ENCODE data around the gene BTAF1. TPM values are rescaled to one million over a fixed set of nuclear protein-coding genes. Genes with fewer than 3 reads are reported as not detected.

Gene BTAF1
- total and polyA plus RNA-seq, 8 donors, result 5.5 to 16.4 (median 12.5) TPM

- intact Hi-C loops (cut with DNase I), result no loop called here
Observed at GRCh38 chr10:92045641-92046106, 122.1 kb downstream of the BTAF1 start.

GRCh38 chr10:92047215-92047614, 123.6 kb downstream of the BTAF1 start:
- FAIRE-seq, result no peak
- no peak for ATAC-seq

More at GRCh38 chr10:92045641-92046106, 122.1 kb downstream of the BTAF1 start:
- FAIRE-seq (no peak), ATAC-seq (peak in 1 of 4 donors; percentile 30), DNase-seq (peak in 2 of 6 donors; percentile 20 to 64)
- 80 to 81% methylated on average over 37 of the region's 37 CpGs for WGBS, 2 donors
- Histone ChIP-seq H3K27me3 (no peaks in the 10 kb centered on the region), H3K4me3 (no peak overlapping the region), H3K9me3 (no peaks in the 10 kb centered on the region), H3K27ac (no peak overlapping the region), H3K36me3 (no peaks in the 10 kb centered on the region), H3K4me1 (no peaks in the 10 kb centered on the region)
- no peak for TF ChIP-seq CTCF (IDR thresholded peaks at IDR 0.05)

GRCh38 chr10:92052088-92052487, 128.5 kb downstream of the BTAF1 start:
- FAIRE-seq (no peak), DNase-seq (no peak), ATAC-seq (peak in 1 of 4 donors; percentile 19)
- no peak for TF ChIP-seq CTCF (IDR thresholded peaks at IDR 0.05)
- Histone ChIP-seq H3K4me3 (no peak overlapping the region), H3K9me3 (no peaks in the 10 kb centered on the region), H3K36me3 (peaks cover 0 to 14% (median 0%) of the 10 kb centered on the region in 3 donors), H3K4me1 (no peaks in the 10 kb centered on the region), H3K27me3 (no peaks in the 10 kb centered on the region), H3K27ac (no peak overlapping the region)
- WGBS, 2 donors, result 86 to 89% methylated on average over 18 of the region's 18 CpGs
- intact Hi-C loops (cut with DNase I), result no loop called here

More at GRCh38 chr10:92047215-92047614, 123.6 kb downstream of the BTAF1 start:
- DNase-seq, result no peak
- H3K9me3 ChIP-seq, result no peaks in the 10 kb centered on the region
- H3K27ac ChIP-seq, result no peak overlapping the region
- H3K4me1 ChIP-seq, result no peaks in the 10 kb centered on the region
- intact Hi-C loops (cut with DNase I), result no loop called here
- no peaks in the 10 kb centered on the region for H3K27me3 ChIP-seq
- TF ChIP-seq CTCF (IDR thresholded peaks at IDR 0.05), result no peak
- peaks cover 0 to 13% (median 0%) of the 10 kb centered on the region in 3 donors for H3K36me3 ChIP-seq
- H3K4me3 ChIP-seq, result no peak overlapping the region

GRCh38 chr10:92052741-92053140, 129.2 kb downstream of the BTAF1 start:
- H3K27me3 ChIP-seq, result no peaks in the 10 kb centered on the region
- no peak overlapping the region for H3K27ac ChIP-seq
- intact Hi-C loops (cut with DNase I), result no loop called here
- H3K9me3 ChIP-seq, result no peaks in the 10 kb centered on the region
- no peak for ATAC-seq
- H3K4me1 ChIP-seq, result no peaks in the 10 kb centered on the region
- peaks cover 0 to 14% (median 0%) of the 10 kb centered on the region in 3 donors for H3K36me3 ChIP-seq
- WGBS, 2 donors, result 81 to 86% methylated on average over 5 of the region's 5 CpGs
- TF ChIP-seq CTCF (IDR thresholded peaks at IDR 0.05), result no peak
- no peak for DNase-seq
- H3K4me3 ChIP-seq, result no peak overlapping the region
- no peak for FAIRE-seq

- intact Hi-C loops (cut with DNase I), result no loop called here
- FAIRE-seq (no peak), ATAC-seq (no peak), DNase-seq (no peak)
- Histone ChIP-seq H3K4me1 (no peaks in the 10 kb centered on the region), H3K27ac (no peak overlapping the region), H3K4me3 (no peak overlapping the region), H3K36me3 (peaks cover 0 to 14% (median 0%) of the 10 kb centered on the region in 3 donors), H3K9me3 (no peaks in the 10 kb centered on the region), H3K27me3 (no peaks in the 10 kb centered on the region)
- TF ChIP-seq CTCF (IDR thresholded peaks at IDR 0.05), result no peak
Observed at GRCh38 chr10:92054807-92055206, 131.2 kb downstream of the BTAF1 start.
